ACHN (cell line): ENCODE results near the gene NLRP3.
"Not testable (repeated sequence)": the region's sequence is repeated elsewhere in the genome, so short reads cannot be mapped to it uniquely, and the experiment has no call there.

Source experiments
- DNase-seq: peaks from one replicate; pipeline ENCODE4 v3.0.0-alpha.2; 2015
- in situ Hi-C: cut with HindIII; loops from 2 replicates; pipeline ENCODE4 v1.10.0; 2017; ENCODE audit warnings: low sequenced_read_pairs, low pct_ligation_motif_present, low pct_unique_long_range_greater_than_20kb

The NLRP3 gene

DNA sequence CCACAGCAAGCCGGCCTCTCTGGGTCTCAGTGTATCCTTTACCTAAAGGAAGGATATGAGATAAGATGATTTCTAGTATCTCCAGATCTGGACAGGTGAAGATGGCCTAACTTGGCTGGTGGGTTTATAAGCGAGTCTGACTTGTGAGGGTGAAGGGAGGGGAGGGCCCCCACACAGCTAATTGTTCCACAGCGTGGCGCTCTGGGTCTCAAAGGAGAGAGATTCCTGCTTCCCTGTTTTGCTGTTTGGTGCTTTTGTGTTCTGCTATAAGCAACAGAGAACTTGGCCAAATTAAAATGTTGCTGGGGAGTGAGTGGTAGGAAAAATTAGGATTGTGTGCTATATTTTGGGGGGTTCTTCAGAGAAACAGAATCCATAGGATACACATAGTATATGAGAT lies 28.9 kb upstream of the NLRP3 start:
- in situ Hi-C loops = no loop called here
- no peak for DNase-seq

DNA sequence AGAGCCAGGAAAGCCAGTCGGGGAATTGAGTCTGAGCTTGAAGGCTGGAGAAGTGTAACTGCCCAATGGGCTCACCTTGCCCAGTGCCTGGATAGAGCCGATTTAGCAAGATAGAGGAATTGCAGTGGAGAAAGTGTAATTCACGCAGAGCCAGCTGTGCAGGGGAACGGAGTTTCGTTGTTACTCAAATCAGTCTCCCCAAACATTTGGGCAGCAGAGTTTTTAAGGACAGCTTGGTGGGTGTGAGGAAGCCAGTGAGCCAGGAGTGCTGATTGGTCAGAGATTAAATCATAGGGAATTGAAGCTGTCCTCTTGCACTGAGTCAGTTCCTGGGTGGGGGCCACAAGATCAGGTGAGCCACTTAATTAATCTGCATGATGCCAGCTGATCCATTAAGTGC lies 28.4 kb upstream of the NLRP3 start:
- in situ Hi-C loops = no loop called here

DNA sequence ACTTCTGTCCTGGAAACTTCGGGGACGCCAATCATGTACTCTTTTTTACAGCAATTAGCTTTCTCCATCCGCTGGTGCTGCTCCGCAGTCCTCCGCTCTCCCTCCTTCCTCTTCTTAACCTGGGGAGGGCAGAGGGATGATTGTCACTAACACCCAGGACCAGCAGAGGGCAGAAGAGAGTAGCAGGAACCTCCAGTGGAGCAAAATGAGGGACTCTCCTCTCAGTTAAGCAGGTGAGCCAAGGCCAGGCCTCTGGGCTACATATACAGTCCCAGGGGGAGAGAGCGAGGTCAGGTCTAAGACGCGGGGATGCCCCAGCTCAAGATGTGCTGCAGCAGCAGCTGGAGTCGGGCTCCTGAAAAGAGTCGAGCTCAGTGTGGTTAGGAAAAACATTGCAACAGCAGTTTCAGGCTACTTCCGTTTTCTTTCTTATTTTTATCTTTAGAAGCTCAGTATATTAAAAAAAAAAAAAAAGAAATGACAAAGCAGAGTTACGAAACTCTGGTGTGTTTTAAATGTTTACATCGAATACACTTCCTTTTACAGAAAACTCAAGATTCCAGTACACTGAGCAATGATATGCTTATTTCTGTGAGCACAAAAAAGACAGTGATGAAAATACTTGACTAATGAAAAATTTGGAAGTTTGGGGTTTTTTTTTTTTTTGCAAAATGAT lies 25.7 kb upstream of the NLRP3 start:
- peak; percentile 76 for DNase-seq
- in situ Hi-C loops = no loop called here

More for the DNA sequence above, 28.4 kb upstream of the NLRP3 start:
- no peak for DNase-seq

DNA sequence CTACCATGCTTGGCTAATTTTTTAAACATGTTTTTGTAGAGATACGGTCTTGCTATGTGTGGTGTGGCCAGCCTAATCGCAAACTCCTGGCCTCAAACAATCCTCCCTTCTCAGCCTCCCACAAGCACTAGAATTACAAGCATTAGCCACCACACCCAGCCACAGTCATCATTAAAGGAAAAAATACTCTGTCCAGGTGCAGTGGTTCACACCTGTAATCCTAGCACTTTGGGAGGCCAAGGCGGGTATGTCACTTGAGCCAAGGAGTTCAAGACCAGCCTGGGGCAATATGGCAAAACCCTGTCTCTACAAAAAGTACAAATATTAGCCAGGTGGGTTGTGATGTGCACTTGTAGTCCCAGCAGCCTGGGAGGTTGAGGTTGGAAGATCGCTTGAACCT lies 25.0 kb upstream of the NLRP3 start:
- in situ Hi-C loops = no loop called here
- DNase-seq = no peak

DNA sequence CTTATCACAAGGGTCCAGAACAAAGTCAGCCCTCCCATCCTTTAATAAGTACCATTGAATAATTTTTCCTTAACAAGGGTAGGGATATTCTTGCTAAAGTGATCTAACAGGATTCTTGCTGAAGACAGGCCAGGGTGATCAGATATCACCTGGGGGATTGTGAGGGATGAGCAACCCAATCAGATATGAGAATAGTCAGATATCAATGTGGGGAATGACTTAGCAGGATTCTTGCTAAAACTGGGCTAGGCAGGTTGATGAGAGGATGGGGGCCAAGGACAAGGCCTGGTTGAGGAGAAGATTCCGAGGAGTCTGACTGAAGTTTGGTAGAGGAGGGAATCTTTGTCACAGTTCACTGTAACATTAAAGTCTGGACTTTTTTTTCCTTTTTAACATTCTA lies 23.9 kb upstream of the NLRP3 start:
- in situ Hi-C loops = no loop called here

DNA sequence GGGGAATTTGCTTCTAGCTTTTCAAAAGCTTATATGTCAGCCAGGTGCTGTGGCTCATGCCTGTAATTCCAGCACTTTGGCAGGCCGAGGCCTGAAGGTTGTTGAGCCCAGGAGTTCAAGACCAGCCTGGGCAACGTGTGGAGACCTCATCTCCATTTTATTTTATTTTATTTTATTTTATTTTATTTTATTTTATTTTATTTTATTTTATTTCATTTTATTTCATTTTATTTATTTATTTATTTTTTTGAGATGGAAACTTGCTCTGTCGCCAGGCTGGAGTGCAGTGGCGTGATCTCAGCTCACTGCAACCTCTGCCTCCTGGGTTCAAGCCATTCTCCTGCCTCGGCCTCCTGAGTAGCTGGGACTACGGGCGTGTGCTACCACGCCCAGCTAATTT lies 20.9 kb upstream of the NLRP3 start:
- DNase-seq, in situ Hi-C loops: not testable (repeated sequence)

More for the DNA sequence above, 23.9 kb upstream of the NLRP3 start:
- no peak for DNase-seq

DNA sequence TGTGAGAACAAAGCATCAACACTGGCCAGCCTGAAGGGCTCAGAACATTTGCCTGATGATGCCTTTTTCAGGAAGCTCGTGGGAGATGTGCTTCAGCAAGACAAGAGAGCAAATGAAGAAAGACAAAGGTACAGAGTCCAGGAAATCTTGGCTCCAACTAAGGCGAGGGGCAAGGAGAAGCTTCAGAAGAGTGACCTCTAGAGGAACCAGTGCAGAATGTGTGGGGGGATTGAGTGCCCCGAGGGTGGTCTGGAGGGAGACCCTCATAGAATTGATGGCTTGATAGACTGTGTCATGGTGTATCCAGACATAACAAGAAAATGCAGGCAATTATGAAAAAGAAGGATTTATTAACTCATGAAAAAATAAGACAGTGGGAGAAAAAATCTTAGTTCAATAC lies 15.3 kb upstream of the NLRP3 start:
- in situ Hi-C loops = no loop called here
- no peak for DNase-seq

DNA sequence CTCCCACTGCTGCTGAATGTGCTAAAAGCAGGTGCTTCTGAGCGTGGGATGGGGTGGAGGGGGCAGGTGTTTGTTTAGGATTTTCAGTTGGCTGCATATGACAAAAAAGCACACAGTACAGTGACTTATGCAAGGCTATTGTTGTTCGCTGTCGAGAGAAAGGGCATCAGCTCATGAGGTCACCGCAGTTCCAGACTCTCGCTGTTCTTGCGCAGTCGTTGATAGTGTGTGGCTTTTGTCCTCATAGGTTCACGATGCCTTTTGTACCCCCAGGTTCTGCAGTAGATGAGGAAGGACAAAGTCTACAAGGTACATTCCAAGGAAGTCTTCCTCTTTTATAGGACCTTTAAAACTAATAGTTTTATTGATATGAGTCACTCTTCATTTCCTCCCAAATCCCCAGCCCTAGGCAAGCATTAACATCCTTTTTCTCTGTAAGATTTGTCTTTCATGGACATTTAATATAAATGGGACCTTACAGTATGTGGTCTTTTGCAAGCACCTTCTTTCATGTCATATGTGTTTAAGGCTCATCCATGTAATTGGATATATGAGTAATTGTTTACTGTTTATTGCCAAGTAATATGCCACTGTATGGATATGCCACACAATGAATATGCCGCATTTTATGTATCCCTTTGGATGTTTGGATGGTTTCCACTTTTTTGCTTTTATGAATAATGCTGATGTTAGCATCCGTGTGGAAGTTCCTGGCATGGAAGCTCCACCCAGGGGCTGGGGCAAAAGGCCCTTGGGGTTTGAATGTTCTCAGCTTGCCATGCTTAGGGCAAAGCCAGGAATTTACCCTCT lies 14.5 kb upstream of the NLRP3 start:
- in situ Hi-C loops = no loop called here
- no peak for DNase-seq

DNA sequence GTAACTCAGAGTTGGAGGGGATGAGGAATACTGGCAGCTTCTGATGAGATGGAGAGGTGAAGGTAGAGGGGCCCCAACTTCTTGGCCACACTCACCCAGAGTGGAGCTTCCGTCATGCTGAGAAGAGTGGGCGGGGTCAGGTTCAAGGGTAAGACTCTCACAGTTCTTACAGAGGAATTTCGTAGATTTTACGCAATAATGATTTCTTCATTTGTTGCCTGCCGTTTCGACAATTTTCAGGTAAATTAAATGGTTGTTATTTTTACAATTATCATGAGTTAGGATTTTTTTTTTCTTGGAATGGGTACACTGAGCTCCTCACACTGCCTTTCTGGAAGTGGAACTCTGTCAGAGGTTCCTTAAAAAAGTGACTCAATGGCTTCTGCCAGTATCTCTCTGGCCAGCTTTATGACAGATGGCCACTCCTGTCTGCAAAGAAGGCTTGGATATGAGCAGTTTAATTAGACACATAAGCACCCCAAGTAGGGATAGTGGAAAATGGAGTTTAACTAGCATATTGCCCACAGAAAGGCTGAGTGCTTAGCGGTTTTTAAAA lies 13.8 kb upstream of the NLRP3 start:
- DNase-seq = no peak
- in situ Hi-C loops = no loop called here

DNA sequence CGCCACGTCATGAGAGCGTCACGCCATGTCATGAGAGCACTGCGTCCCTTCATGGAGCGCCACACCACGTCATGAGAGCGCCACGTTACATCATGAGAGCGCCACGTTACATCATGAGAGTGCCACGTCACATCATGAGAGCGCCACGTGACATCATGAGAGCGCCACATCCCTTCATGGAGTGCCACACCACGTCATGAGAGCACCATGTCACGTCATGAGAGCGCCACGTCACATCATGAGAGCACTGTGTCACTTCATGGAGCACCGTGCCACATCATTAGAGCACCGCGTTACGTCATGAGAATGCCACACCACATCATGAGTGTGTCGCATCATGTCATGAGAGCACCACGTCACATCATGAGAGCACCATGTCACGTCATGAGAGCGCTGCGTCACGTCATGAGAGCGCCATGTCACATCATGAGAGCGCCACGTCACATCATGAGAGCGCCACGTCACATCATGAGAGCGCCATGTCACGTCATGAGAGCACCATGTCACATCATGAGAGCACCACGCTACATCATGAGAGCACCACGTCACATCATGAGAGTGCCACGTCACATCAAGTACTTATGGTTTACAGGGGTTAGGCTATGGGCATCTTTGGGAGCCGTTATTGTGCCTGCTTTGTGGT lies 9.8 kb upstream of the NLRP3 start:
- in situ Hi-C loops = no loop called here
- DNase-seq = no peak

DNA sequence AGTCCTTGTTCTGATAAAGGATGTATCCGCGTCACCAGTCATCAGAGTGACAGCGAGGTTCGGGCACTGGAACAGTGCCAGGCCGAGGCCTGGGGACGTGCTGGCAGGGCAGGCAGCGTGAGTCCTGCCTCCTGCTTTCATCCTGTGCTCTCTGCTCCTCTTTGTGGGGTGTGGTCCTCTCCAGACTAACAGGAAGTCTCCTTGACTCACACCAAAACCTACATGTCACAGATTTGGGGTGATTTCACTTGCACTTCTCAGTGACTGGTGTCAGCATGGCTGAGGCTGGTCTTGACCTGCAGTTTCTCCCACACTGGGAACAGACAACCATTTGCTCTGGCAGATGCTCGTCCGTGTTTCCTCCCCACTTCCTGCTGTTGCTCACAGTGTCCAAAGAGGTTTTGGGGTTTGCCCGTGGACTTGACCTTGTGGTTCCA lies 8.8 kb upstream of the NLRP3 start:
- DNase-seq = no peak
- in situ Hi-C loops = no loop called here

DNA sequence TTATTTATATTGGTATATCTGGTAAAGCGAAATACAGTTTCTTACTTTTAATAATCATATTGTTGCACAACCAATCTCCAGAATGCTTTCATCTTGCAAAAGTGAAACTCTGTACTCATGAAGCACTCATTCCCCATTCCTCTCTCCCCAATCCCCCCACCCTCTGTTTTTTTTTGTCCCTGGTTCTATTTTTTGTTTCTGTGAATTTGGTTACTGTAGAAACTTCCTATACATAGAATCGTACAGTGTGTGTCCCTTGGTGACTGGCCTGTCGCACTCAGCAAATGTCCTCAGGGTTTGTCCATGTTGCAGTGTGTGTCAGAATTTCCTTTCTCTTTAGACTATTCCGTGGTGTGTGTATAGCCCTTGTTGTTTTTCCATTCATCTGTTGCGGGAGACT lies 7.9 kb upstream of the NLRP3 start:
- DNase-seq = no peak
- in situ Hi-C loops = no loop called here

DNA sequence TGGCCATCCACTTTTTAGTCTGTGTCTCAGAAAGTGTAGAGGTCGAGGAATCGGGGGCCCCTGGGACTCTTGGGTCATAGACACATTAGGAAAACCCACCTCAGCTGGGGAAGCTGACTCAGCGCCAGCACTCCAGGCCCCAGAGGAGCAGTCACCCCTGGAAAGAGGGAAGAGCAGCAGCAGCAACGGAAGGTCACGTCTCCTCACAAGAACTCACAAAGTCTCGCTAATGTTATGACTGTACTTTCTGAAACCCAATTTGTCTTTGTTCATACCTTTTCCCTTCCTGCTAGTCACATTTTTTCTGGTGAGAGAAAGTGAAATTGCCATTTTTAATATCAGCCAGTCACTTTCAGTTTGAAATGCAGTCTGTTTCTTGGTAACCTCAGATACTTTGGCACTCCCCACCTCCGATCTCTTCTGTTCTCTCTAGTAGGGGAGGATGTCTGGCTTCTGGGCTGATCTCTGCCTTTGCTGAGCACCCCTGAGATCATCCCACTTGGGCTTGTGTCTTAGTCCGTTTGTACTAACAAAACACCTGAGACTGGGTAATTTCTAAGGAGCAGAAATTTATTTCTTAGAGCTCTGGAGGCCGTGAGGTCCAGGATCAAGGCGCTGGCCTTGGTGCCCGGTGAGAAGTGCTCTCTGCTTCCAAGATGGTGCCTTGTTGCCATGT lies 6.0 kb upstream of the NLRP3 start:
- in situ Hi-C loops = no loop called here
- DNase-seq = no peak

DNA sequence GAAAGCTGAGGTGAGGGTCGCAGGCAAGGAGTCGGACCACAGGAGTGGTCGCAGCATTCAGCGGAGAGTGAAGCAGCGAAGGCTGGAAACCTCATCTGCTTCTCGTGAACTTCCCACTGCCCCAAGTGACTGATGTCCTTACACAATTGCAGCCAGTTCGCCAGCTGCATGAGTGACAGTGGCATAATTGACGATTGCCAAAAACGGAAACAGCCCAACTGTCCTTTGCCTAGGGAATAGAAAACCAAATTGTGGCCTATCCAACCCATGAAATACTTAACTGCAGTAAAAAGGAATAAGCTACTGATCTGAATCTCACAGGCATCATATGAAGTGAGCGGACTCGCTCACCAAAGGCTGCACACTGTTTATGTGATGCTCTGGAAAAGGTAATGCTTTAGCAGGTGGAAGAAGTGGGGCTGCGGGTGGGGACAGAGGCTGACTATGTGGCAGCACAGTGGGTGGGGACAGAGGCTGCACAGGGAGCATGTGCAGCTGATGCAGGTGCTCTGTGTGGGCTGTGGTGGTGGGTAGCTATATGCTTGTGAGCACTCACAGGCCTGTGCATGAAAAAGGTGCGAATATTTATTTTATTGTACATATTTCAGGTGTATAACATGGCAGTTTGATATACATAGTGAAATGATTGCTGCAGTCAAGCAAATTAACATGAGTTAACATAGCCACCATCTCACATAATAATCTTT lies 4.2 kb upstream of the NLRP3 start:
- DNase-seq = no peak
- in situ Hi-C loops = no loop called here

DNA sequence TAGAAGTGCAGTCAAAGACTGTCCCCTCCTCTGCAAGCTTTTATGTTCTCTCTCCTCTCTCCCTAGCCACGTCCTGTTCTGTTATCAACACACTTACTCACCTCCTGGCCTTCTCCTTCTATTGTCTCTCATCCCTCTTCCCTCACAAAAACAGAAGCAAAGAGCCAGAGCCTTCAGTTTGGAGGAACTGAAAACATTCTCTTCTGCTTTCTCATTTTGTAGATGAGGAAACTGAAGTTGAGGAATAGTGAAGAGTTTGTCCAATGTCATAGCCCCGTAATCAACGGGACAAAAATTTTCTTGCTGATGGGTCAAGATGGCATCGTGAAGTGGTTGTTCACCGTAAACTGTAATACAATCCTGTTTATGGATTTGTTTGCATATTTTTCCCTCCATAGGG lies 1.9 kb downstream of the NLRP3 start:
- in situ Hi-C loops = no loop called here
- DNase-seq = no peak

DNA sequence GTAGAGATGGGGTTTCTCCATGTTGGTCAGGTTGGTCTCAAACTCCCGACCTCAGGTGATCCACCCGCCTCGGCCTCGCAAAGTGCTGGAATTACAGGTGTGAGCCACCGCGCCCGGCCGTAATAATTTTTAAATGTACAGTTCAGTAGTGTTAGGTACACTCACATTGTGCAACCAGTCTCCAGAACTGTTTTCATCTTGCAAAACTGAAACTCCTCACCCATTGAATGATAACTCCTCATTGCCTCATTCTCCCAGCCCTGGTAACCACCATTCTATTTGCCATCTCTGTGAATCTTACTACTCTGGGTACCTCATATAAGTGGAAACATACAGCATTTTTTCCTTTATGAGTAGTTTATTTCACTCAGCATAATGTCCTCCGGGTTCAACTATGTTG lies 3.4 kb downstream of the NLRP3 start:
- DNase-seq = no peak
- in situ Hi-C loops = no loop called here

DNA sequence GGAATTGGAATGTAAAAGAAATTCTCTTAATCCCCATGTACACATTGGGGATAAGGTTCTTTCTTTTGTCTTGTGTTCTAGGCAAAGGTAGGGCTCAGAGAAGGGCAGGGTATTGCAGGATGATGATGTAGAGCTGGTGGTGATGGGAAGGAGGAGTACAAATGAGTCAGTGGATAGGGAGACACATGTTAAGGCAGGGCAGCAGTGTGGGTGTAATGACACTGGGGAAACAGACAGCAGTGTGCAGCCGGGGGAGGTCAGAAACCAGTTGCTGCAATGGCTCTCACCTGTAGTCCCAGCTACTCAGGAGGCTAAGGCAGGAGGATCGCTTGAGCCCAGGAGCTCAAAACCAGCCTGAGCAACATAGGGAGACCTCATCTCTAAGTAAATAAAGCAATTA lies 5.1 kb downstream of the NLRP3 start:
- in situ Hi-C loops = no loop called here
- no peak for DNase-seq

DNA sequence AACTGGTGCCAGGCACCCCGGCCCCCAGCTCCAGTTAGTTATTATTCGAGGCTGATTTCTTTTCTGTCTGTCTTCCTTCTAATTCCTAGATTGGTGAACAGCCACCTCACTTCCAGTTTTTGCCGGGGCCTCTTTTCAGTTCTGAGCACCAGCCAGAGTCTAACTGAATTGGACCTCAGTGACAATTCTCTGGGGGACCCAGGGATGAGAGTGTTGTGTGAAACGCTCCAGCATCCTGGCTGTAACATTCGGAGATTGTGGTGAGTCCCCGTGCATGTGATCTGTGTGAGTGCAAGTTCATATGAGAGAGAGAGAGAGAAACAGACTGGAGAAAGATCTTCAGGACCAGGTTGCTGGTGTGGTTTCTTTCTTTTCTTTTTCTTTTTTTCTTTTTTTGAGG lies 13.5 kb downstream of the NLRP3 start:
- in situ Hi-C loops = no loop called here
- DNase-seq = no peak
